Measurements from ENCODE around the gene AGFG2. TPM values are rescaled to one million over a fixed set of nuclear protein-coding genes. Genes with fewer than 3 reads are reported as not detected.

Gene AGFG2
- total and polyA plus RNA-seq, 2 of the 13 experiments (the other 11 are each of a cell fraction or from before 2014, with no cell fraction given) = 125 to 132 TPM

DNA sequence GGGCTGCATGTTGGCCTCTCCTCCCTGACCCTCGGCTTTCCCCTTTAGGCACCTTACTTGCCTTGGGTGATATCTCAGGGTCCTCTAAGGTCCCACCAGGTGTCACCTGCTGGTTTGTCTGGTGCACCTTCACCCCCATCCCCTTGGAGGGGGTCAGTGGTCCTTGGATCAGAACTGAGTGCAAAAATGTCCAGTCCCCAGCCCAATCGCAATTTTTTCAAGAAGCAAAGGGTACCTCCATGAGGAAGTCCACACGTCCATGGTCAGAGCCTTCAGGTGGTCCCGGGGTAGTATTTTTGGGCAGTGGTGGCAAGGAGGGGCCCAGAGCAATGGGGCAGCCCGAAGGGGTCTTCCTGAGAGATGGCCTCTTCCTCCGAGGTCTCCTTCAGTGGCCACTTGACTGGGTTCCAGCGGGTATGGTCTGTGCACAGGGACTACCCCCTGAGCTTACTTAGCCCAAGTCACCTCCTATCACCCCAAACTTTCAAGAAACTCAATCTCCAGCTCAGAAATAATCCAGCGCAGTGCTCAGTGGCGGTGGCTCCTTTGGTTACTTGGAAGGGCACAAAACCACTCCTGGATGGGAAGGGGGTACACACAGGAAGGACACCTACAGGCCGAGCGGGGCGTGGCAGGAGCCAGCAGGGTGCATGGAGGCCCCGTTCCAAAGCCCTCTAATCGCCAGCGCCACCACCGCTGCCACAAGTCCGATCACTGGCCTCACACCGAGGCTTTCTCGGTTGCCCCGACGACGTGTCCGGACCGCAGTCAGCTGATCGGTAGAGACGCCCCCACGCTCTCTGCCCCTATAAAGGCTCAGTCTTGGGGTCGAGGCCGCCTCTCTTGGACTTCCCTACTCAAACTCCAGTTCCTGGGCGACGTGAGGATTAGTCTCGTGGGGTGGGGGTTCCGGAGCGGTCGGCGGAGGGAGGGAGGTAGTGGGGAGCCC lies 30.2 kb downstream of the AGFG2 start (continued):
- TF ChIP-seq, protein P1, sequence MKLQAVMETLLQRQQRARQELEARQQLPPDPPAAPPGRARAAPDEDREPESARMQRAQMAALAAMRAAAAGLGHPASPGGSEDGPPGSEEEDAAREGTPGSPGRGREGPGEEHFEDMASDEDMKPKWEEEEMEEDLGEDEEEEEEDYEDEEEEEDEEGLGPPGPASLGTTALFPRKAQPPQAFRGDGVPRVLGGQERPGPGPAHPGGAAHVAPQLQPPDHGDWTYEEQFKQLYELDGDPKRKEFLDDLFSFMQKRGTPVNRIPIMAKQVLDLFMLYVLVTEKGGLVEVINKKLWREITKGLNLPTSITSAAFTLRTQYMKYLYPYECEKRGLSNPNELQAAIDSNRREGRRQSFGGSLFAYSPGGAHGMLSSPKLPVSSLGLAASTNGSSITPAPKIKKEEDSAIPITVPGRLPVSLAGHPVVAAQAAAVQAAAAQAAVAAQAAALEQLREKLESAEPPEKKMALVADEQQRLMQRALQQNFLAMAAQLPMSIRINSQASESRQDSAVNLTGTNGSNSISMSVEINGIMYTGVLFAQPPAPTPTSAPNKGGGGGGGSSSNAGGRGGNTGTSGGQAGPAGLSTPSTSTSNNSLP (IDR thresholded peaks at IDR 0.05; ENCODE audit: low read depth, low read length) = no peak; the same call in 1 of the 2 replicates
- TF ChIP-seq, protein P2, sequence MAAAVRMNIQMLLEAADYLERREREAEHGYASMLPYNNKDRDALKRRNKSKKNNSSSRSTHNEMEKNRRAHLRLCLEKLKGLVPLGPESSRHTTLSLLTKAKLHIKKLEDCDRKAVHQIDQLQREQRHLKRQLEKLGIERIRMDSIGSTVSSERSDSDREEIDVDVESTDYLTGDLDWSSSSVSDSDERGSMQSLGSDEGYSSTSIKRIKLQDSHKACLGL (CRISPR knock-in tag; IDR thresholded peaks at IDR 0.05) = no peak
- TF ChIP-seq, protein P3, sequence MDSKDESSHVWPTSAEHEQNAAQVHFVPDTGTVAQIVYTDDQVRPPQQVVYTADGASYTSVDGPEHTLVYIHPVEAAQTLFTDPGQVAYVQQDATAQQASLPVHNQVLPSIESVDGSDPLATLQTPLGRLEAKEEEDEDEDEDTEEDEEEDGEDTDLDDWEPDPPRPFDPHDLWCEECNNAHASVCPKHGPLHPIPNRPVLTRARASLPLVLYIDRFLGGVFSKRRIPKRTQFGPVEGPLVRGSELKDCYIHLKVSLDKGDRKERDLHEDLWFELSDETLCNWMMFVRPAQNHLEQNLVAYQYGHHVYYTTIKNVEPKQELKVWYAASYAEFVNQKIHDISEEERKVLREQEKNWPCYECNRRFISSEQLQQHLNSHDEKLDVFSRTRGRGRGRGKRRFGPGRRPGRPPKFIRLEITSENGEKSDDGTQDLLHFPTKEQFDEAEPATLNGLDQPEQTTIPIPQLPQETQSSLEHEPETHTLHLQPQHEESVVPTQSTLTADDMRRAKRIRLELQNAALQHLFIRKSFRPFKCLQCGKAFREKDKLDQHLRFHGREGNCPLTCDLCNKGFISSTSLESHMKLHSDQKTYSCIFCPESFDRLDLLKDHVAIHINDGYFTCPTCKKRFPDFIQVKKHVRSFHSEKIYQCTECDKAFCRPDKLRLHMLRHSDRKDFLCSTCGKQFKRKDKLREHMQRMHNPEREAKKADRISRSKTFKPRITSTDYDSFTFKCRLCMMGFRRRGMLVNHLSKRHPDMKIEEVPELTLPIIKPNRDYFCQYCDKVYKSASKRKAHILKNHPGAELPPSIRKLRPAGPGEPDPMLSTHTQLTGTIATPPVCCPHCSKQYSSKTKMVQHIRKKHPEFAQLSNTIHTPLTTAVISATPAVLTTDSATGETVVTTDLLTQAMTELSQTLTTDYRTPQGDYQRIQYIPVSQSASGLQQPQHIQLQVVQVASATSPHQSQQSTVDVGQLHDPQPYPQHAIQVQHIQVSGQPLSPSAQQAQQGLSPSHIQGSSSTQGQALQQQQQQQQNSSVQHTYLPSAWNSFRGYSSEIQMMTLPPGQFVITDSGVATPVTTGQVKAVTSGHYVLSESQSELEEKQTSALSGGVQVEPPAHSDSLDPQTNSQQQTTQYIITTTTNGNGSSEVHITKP (CRISPR knock-in tag; IDR thresholded peaks at IDR 0.05; ENCODE audit: low read depth) = peak; percentile 54; the same call in 1 of the 2 replicates
- TF ChIP-seq JARID2 (CRISPR knock-in tag; IDR thresholded peaks at IDR 0.05; ENCODE audit: insufficient replicate concordance) = no peak
- TF ChIP-seq, protein P4, sequence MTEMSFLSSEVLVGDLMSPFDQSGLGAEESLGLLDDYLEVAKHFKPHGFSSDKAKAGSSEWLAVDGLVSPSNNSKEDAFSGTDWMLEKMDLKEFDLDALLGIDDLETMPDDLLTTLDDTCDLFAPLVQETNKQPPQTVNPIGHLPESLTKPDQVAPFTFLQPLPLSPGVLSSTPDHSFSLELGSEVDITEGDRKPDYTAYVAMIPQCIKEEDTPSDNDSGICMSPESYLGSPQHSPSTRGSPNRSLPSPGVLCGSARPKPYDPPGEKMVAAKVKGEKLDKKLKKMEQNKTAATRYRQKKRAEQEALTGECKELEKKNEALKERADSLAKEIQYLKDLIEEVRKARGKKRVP (CRISPR knock-in tag; IDR thresholded peaks at IDR 0.05) = 0 out of 4 replicates have a peak, but pooled peaks of 1 of the 2 experiments have one; percentile 9
- TF ChIP-seq, protein P5, sequence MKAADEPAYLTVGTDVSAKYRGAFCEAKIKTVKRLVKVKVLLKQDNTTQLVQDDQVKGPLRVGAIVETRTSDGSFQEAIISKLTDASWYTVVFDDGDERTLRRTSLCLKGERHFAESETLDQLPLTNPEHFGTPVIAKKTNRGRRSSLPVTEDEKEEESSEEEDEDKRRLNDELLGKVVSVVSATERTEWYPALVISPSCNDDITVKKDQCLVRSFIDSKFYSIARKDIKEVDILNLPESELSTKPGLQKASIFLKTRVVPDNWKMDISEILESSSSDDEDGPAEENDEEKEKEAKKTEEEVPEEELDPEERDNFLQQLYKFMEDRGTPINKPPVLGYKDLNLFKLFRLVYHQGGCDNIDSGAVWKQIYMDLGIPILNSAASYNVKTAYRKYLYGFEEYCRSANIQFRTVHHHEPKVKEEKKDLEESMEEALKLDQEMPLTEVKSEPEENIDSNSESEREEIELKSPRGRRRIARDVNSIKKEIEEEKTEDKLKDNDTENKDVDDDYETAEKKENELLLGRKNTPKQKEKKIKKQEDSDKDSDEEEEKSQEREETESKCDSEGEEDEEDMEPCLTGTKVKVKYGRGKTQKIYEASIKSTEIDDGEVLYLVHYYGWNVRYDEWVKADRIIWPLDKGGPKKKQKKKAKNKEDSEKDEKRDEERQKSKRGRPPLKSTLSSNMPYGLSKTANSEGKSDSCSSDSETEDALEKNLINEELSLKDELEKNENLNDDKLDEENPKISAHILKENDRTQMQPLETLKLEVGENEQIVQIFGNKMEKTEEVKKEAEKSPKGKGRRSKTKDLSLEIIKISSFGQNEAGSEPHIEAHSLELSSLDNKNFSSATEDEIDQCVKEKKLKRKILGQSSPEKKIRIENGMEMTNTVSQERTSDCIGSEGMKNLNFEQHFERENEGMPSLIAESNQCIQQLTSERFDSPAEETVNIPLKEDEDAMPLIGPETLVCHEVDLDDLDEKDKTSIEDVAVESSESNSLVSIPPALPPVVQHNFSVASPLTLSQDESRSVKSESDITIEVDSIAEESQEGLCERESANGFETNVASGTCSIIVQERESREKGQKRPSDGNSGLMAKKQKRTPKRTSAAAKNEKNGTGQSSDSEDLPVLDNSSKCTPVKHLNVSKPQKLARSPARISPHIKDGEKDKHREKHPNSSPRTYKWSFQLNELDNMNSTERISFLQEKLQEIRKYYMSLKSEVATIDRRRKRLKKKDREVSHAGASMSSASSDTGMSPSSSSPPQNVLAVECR (CRISPR knock-in tag; IDR thresholded peaks at IDR 0.05; ENCODE audit: borderline replicate concordance) = peak; percentile 70; the same call in 1 of the 2 replicates
- no peak for TF ChIP-seq ZIK1 (CRISPR knock-in tag; IDR thresholded peaks at IDR 0.05; ENCODE audit: borderline replicate concordance, low read depth)
- TF ChIP-seq ZNF598 (CRISPR knock-in tag; IDR thresholded peaks at IDR 0.05; ENCODE audit: borderline replicate concordance) = no peak
- TF ChIP-seq BHLHE40 (IDR thresholded peaks at IDR 0.05; ENCODE audit: low read length) = no peak; the same call in 1 of the 2 replicates
